HCT116 (cell line): ENCODE results near the gene ZNF777. TPM values are rescaled to one million over a fixed set of nuclear protein-coding genes. Genes with fewer than 3 reads are reported as not detected.

Experiments used
- ATAC-seq: fragments of 200-7000 bp; cut with Tn5 transposase; 2 replicates; pipeline ENCODE4 v1.9.1; 2020; ENCODE audit warnings: mild to moderate bottlenecking, moderate library complexity
- BruUV-seq: library from RNA; stranded (reverse); fragments of 400-500 nt; replicated peaks from 2 replicates; lab custom pipeline; 2021; lab: Mats Ljungman, UMichigan
- CTCF ChIA-PET: fragments of 300-600 bp; sonication (Branson Sonifier 250); formaldehyde crosslinking; loops from one replicate; lab custom pipeline; 2021; ENCODE audit warnings: antibody characterized with exemption; lab: Charles Lee
- POLR2A ChIA-PET: fragments of 300-600, 350-600 bp; sonication (Branson Sonifier 250); formaldehyde crosslinking; loops from one replicate; lab custom pipeline; 2021; ENCODE audit warnings: antibody characterized with exemption; lab: Charles Lee
- RAD21 ChIA-PET, 2 experiments: fragments of 300-600 bp; sonication (Branson Sonifier 250); formaldehyde crosslinking; loops; one replicate each; lab custom pipeline; 2023; ENCODE audit warnings: low total read pairs in 2 of 2; ENCODE audit not compliant: uncharacterized antibody in 2 of 2, unreplicated experiment in 2 of 2, low non-redundant PET in 1 of 2; lab: Charles Lee
- DNase-seq: peaks from one replicate; pipeline ENCODE4 v3.0.0-alpha.2; 2010; ENCODE audit warnings: low read depth, low spot score
- H2AFZ ChIP-seq: fragments of 200-600 bp; shearing (Covaris generic), sonication (generic); 2 replicates; pipeline ENCODE4 v1.6.1; 2017; ENCODE audit warnings: low read depth, mixed run types, mixed read lengths, antibody characterized with exemption, low read length; ENCODE audit not compliant: poor library complexity, severe bottlenecking
- H3K27ac ChIP-seq: 2 replicates; pipeline ENCODE4 v1.5.1; 2012; ENCODE audit warnings: low read depth, low read length
- H3K27me3 ChIP-seq: fragments of 200-600 bp; sonication (generic); 2 replicates; pipeline ENCODE4 v1.6.1; 2016; ENCODE audit warnings: mixed run types, low read length, mixed read lengths; ENCODE audit not compliant: insufficient read depth
- H3K36me3 ChIP-seq, 2 experiments: fragments of 200-500 bp in 1 of 2; fragments of 200-600 bp in 1 of 2; sonication (Bioruptor generic) in 1 of 2; sonication (generic) in 1 of 2; 2 replicates each; pipeline versions ENCODE4 v1.5.1 to v1.6.1; 2014 to 2016; ENCODE audit warnings: low read length in 2 of 2, inconsistent platforms in 1 of 2, mixed read lengths in 1 of 2, mixed run types in 1 of 2; ENCODE audit not compliant: insufficient read depth in 2 of 2, control insufficient read depth in 1 of 2
- H3K4me1 ChIP-seq, 2 experiments: fragments of 200-600 bp in 1 of 2; sonication (generic) in 1 of 2; 2 replicates each; pipeline versions ENCODE4 v1.5.1 to v1.6.1; 2012 to 2017; ENCODE audit warnings: low read length in 2 of 2, inconsistent platforms in 1 of 2, mild to moderate bottlenecking in 1 of 2, mixed read lengths in 1 of 2, mixed run types in 1 of 2, moderate library complexity in 1 of 2; ENCODE audit not compliant: insufficient read depth in 2 of 2, control insufficient read depth in 1 of 2
- H3K4me2 ChIP-seq: fragments of 200-600 bp; sonication (generic); 2 replicates; pipeline ENCODE4 v1.6.1; 2017; ENCODE audit warnings: mixed run types, low read length, mixed read lengths
- H3K4me3 ChIP-seq, 2 experiments: fragments of 200-600 bp in 1 of 2; sonication (generic) in 1 of 2; replicated peaks in 1 of 2; 2 replicates each; pipeline ENCODE4 v1.5.1; 2011 to 2016; ENCODE audit warnings: low read length in 2 of 2, control low read depth in 1 of 2, low read depth in 1 of 2, mild to moderate bottlenecking in 1 of 2, mixed read lengths in 1 of 2, mixed run types in 1 of 2
- H3K79me2 ChIP-seq: fragments of 200-600 bp; sonication (generic); 2 replicates; pipeline ENCODE4 v1.6.1; 2017; ENCODE audit warnings: mild to moderate bottlenecking, mixed run types, low read length, moderate library complexity, mixed read lengths; ENCODE audit not compliant: insufficient read depth
- H3K9ac ChIP-seq: fragments of 200-600 bp; sonication (generic); 2 replicates; pipeline ENCODE4 v1.6.1; 2016; ENCODE audit warnings: low read length, mixed read lengths
- H3K9me2 ChIP-seq: fragments of 200-600 bp; sonication (generic), shearing (Covaris generic); 2 replicates; pipeline ENCODE4 v1.6.1; 2017; ENCODE audit warnings: mixed run types, mild to moderate bottlenecking, moderate library complexity; ENCODE audit not compliant: insufficient read depth
- H3K9me3 ChIP-seq, 2 experiments: fragments of 200-500 bp in 1 of 2; fragments of 200-600 bp in 1 of 2; sonication (Bioruptor generic) in 1 of 2; sonication (generic) in 1 of 2; 2 replicates each; pipeline ENCODE4 v1.6.1; 2014 to 2017; ENCODE audit warnings: low read length in 2 of 2, mixed read lengths in 2 of 2, inconsistent platforms in 1 of 2, low read depth in 1 of 2, mild to moderate bottlenecking in 1 of 2, mixed run types in 1 of 2, moderate library complexity in 1 of 2; ENCODE audit not compliant: control insufficient read depth in 1 of 2, insufficient read depth in 1 of 2
- H4K20me1 ChIP-seq: fragments of 200-600 bp; sonication (generic), shearing (Covaris generic); 2 replicates; pipeline ENCODE4 v1.6.1; 2017; ENCODE audit warnings: mixed run types, mild to moderate bottlenecking, moderate library complexity; ENCODE audit not compliant: insufficient read depth
- ATF3 ChIP-seq: IDR thresholded peaks from 2 replicates; pipeline ENCODE4 v1.6.1; 2012
- CBX3 ChIP-seq: IDR thresholded peaks from 2 replicates; pipeline ENCODE4 v1.6.1; 2012; ENCODE audit warnings: low read depth
- CEBPB ChIP-seq: IDR thresholded peaks from 2 replicates; pipeline ENCODE4 v1.6.1; 2012; ENCODE audit warnings: low read depth
- CTCF ChIP-seq, 3 experiments: fragments of 200-600 bp in 1 of 3; sonication (generic) in 1 of 3; IDR thresholded peaks in 2 of 3; conservative IDR thresholded peaks in 1 of 3; 2 replicates each; pipeline ENCODE4 v1.5.1; 2012 to 2017; ENCODE audit warnings: low read depth in 2 of 3, low read length in 2 of 3, antibody characterized with exemption in 1 of 3, borderline replicate concordance in 1 of 3, control low read depth in 1 of 3, mild to moderate bottlenecking in 1 of 3, mixed read lengths in 1 of 3, mixed run types in 1 of 3, moderate library complexity in 1 of 3; ENCODE audit not compliant: insufficient read depth in 1 of 3
- EGR1 ChIP-seq: IDR thresholded peaks from 2 replicates; pipeline ENCODE4 v1.6.1; 2012; ENCODE audit warnings: low read depth
- ELF1 ChIP-seq: IDR thresholded peaks from 2 replicates; pipeline ENCODE4 v1.6.1; 2012; ENCODE audit warnings: low read depth, borderline replicate concordance
- FOSL1 ChIP-seq: IDR thresholded peaks from 2 replicates; pipeline ENCODE4 v1.6.1; 2012; ENCODE audit warnings: low read depth
- POLR2A ChIP-seq: IDR thresholded peaks from 2 replicates; pipeline ENCODE4 v1.7.0; 2011; ENCODE audit warnings: borderline replicate concordance; ENCODE audit not compliant: insufficient read depth, insufficient read length; ENCODE audit errors: extremely low read depth
- POLR2AphosphoS5 ChIP-seq: IDR thresholded peaks from 2 replicates; pipeline ENCODE4 v1.6.1; 2011; ENCODE audit warnings: mild to moderate bottlenecking, low read depth, low read length, moderate library complexity
- RAD21 ChIP-seq: IDR thresholded peaks from 2 replicates; pipeline ENCODE4 v1.6.1; 2012; ENCODE audit warnings: low read depth, mild to moderate bottlenecking
- SIN3A ChIP-seq: IDR thresholded peaks from 2 replicates; pipeline ENCODE4 v1.6.1; 2012; ENCODE audit warnings: low read depth
- SP1 ChIP-seq: IDR thresholded peaks from 2 replicates; pipeline ENCODE4 v1.6.1; 2012; ENCODE audit warnings: low read depth
- SRF ChIP-seq: IDR thresholded peaks from 2 replicates; pipeline ENCODE4 v1.6.1; 2012; ENCODE audit warnings: low read depth
- TCF7L2 ChIP-seq: IDR thresholded peaks from 2 replicates; pipeline ENCODE4 v1.7.0; 2011; ENCODE audit warnings: borderline replicate concordance, inconsistent platforms; ENCODE audit not compliant: insufficient read depth, insufficient read length; ENCODE audit errors: extremely low read depth
- YY1 ChIP-seq: IDR thresholded peaks from 2 replicates; pipeline ENCODE4 v1.6.1; 2011; ENCODE audit warnings: low read length, low read depth, moderate library complexity, mild to moderate bottlenecking; ENCODE audit not compliant: insufficient replicate concordance; ENCODE audit errors: extremely low read depth
- ZBTB33 ChIP-seq: IDR thresholded peaks from 2 replicates; pipeline ENCODE4 v1.6.1; 2011; ENCODE audit warnings: mild to moderate bottlenecking, low read length, moderate library complexity; ENCODE audit not compliant: insufficient replicate concordance; ENCODE audit errors: extremely low read depth
- ZFX ChIP-seq: fragments of 450-650 bp; IDR thresholded peaks from 2 replicates; pipeline ENCODE4 v1.6.1; 2017
- intact Hi-C: fragments of 100-400 bp; cut with micrococcal nuclease; formaldehyde crosslinking; loops from 2 replicates; pipeline ENCODE4 v1.10.0; 2022
- total RNA-seq: library from RNA; stranded (reverse); gene quantifications from one replicate; pipeline ENCODE4 v1.2.1, GENCODE V29; 2021; ENCODE audit not compliant: unreplicated experiment

Gene ZNF777
- total RNA-seq, 1 experiment from 2014 or later, result 15.6 TPM

GRCh38 chr7:149442924-149443323, 17.9 kb downstream of the ZNF777 start:
- Histone ChIP-seq H3K27ac (no peak overlapping the region), H2AFZ (no peak overlapping the region), H4K20me1 (no peaks in the 10 kb centered on the region), H3K27me3 (no peaks in the 10 kb centered on the region), H3K4me1 (no peaks in the 10 kb centered on the region), H3K9me2 (no peaks in the 10 kb centered on the region), H3K4me2 (no peak overlapping the region), H3K4me3 (no peak overlapping the region), H3K9me3 (no peaks in the 10 kb centered on the region), H3K36me3 (peaks cover 6 to 16% of the 10 kb centered on the region in 2 experiments), H3K9ac (no peak overlapping the region), H3K79me2 (no peaks in the 10 kb centered on the region)
- intact Hi-C loops, result no loop called here
- RAD21 ChIA-PET, result no interaction called here
- BruUV-seq, result no TSS peak
- DNase-seq (no peak), ATAC-seq (no peak)
- CTCF ChIA-PET, result interaction anchor here (1.5 kb wide), 1 partner anchor 17 kb away, joined by 3 read pairs; no protein-coding TSS in a partner anchor
- no peak for TF ChIP-seq SIN3A
- TF ChIP-seq TCF7L2, result no peak
- no peak for TF ChIP-seq POLR2AphosphoS5
- TF ChIP-seq CBX3, result no peak
- no peak for TF ChIP-seq YY1
- no peak for TF ChIP-seq ATF3
- POLR2A ChIA-PET, result no interaction called here

- Histone ChIP-seq H4K20me1 (no peaks in the 10 kb centered on the region), H3K27ac (no peak overlapping the region), H3K4me1 (no peaks in the 10 kb centered on the region), H3K4me2 (no peak overlapping the region), H3K36me3 (peaks cover 0 to 13% of the 10 kb centered on the region in 2 experiments; a peak in 3 of 4 replicates), H3K9me2 (no peaks in the 10 kb centered on the region), H3K9ac (no peak overlapping the region), H2AFZ (no peak overlapping the region), H3K9me3 (no peaks in the 10 kb centered on the region), H3K79me2 (no peaks in the 10 kb centered on the region), H3K27me3 (no peaks in the 10 kb centered on the region), H3K4me3 (no peak overlapping the region)
- ATAC-seq (no peak), DNase-seq (no peak)
- RAD21 ChIA-PET, result no interaction called here
- POLR2A ChIA-PET, result no interaction called here
- no TSS peak for BruUV-seq
- CTCF ChIA-PET, result no interaction called here
- intact Hi-C loops, result no loop called here
- TF ChIP-seq ZBTB33 (no peak), SP1 (no peak), TCF7L2 (no peak), POLR2AphosphoS5 (no peak), RAD21 (no peak), CBX3 (no peak), CTCF (IDR thresholded peaks at IDR 0.05 in 2 of 3, conservative IDR thresholded peaks at IDR 0.05 in 1 of 3; ENCODE audit: borderline replicate concordance in 1 of 3, insufficient read depth in 1 of 3, low read depth in 2 of 3, low read length in 2 of 3) (no peak), ZFX (no peak), ELF1 (no peak), SIN3A (no peak), SRF (no peak), EGR1 (no peak), ATF3 (no peak), POLR2A (no peak), YY1 (no peak), CEBPB (no peak), FOSL1 (no peak)
These were observed 20.6 kb downstream of the ZNF777 start for GRCh38 chr7:149440222-149440621.
